ENCODE data around the gene CADM2.

GRCh38 chr3:85252686-85253085 lies 293.9 kb downstream of the CADM2 start:
- TF ChIP-seq POLR2A (IDR thresholded peaks at IDR 0.05; ENCODE audit: low read length): no peak
- no peak for TF ChIP-seq GATA1 (IDR thresholded peaks at IDR 0.05; ENCODE audit: low read depth, low read length)

All from erythroblast (primary cell).